ENCODE measurements around the gene AKT1S1.

Gene AKT1S1

DNA sequence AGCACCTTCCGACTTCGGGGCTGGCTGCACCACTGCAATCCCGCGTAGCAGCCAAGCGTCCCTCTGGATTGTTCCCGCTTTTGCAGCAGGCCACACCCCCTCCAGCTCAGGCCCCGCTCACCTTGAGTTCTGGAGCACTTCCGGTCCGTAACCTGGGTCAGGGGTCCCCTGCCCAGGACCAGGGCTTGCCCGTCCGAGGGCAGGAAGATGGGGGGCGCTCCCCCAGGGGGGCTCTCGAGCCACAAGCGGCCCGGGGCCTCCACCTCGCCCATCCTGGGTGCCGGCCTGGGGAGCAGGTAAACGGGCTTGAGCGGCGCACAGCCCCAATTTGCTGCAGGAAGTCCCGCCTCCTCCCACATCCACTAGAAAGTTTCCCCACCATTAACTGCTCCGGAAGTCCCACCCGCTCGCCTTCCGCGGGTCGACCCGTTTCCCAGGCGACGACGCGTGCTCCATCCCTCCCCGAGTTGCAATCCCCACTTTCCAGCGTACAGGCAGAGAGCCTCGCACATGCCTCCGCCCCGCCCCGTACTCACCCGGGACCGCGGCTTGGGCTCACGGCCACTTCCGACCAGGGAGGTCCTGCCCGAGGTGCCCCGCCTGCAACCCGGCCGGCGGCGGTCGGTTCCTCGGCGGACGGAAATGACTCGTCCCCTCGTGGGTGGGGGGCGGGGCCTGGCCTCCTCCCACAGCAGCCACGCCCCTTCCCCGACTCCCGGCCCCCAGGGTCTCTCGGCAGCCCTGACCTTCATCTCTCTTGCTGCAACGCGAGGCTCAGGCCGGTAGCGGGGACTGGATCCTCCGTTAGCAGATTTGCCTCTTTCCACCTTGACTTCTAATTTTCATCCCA lies 10.0 kb downstream of the AKT1S1 start, which contains the start of gene PNKP:
TSS of gene PNKP (minus strand) at position 644 of the 850 bp plus-strand sequence. CDS start at position 272, 372 bp downstream.
- peak; percentile 84 to 95 for DNase-seq

DNA sequence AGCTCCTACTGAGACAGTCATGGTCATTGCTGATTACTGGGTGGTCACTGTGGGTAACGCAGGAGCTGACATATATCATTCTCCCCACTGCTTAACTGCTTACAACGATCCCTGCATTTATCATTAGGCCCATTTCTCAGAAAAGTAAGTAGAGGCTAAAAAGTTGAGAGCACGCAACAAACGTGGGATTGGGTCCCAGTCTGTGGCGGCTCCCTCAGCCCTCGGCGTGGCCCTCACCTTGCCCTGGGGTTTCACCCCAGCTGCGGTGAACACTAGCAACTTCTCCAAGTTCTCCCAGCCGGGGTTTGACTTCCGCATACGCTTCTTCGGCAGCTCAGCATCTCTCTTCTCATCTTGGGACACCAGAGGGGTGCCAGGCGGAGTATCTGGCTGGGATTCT lies 12.3 kb downstream of the AKT1S1 start:
- DNase-seq: no peak

DNA sequence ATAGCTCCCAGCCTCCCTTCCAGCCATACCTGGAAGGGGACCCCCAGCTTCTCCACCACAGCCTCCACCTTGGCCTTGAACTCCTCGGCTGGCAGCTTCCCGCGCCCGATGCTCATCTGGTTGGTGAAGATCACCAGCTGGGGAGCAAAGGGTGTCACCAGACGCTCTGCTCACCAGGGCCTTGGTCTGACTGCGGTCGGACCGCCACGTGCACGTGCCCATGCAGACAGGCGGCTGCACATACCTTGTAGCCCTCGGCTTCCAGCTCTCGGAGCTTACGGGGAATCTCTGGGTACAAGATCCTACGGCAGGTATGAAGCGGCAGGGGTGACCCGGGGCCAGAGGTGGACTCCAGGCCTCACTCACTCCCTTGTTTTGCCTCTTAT lies 13.2 kb downstream of the AKT1S1 start:
- no peak for DNase-seq

DNA sequence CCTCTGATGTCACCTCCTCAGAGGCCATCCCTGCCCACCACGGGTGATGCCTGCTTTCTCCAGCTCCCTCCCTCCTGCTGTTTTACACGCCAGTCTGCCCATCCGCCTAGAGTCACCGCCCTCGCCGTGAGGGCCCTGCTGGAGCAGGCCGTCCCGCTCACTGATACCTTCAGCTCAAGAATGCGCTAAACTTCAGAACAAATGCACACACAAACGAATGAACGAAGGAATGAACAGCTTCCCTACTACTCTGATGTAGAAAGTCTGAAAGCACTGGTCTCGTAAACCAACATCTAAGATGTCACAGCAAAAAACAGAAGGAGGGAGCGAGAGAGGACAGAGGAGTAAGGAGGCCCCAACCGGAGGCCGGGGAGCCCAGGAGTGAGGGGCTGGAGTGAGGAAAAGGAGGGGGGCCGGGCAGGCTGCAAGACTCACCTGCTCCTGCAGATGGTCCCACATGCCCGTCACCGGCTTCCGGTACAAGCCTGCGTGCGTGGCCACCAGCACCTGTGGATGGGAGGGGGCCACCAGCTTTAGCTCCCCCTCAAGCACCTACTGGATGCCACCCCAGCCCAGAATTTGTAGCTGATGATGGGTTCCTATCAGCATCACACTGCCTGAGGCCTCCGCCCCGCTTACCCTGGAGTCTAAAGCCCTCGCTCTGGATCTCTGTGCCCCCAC lies 13.8 kb downstream of the AKT1S1 start:
- DNase-seq: no peak

DNA sequence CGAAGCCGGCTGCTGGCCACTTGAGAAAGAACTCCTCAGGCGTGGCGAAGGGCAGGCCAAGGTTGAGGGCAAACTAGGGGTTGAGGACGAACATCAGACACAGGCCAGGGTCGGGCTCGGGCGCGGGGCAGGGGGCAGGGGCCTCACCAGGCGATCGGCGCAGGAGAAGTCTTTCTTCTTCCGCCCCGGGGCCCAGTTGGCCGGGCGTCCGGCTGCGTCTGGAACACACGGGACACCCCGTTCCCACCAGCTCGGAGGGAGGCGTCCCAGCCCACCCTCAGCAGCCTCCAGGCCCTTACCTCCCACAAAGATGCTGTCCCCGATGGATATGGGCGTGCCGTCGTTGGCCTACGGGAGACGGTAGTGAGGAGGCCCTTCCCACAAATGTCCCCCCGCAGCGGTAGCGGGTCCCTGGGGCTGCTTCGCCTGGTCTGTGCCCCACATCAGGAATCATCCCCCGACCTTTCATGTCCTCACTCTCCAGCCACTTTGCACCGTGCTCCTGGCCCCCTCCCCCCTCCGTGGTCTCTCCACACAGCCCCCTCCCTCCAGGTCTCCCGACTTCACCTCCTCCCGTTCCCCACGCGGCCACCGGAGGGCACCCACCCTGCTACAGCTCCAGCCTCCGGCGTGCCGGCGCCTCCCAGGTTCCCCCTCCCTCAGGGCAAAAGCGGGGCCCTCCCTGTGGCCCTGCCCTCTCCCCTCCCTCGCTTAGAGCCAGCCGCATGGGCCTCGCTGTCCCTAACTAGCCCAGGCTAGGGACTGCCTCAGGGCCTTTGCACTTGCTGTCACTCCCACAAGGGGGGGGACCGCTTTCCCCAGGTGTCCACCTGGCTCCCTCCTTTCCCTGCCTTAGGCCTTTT lies 14.5 kb downstream of the AKT1S1 start:
- DNase-seq: no peak

DNA sequence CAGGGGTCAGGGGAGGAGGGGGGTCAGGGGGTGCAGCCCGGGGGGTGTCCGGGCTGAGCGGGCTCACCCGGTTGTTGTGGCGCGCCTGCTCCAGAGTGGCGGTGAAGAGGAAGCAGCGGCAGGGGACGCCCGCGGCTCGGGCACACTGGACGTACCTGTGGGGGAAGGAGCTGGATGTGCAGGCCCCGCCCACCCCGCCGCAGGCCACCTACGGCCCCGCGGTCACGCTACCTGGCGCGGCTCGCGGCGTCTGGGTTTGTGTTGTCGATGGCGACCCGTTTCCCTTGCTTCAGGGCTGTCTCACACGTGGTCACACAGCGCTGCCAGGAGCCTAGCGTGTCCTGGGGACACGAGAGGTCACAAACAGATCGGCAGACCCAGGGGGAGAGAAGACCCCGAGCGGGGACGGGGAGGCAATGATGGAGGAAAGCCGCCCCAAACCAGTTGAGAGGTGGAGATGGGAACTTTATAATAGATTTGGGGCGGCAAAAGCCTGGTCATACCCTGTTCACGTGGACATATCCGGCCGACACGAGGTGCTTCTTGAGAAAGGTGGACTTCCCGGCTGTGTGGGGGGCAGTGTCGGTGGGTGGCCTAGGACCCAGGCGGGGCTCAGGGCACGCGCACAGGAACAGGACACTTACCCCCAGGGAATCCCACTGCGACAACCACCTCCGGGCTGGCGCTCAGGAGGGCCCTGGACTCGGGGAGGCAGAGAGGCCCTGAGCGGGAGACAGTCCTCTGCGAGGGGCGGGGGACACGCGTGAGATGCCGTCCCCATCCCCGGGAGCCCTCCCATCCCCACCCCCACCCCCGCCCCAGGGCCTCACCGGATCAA lies 15.4 kb downstream of the AKT1S1 start:
- DNase-seq: peak; percentile 27 to 52

DNA sequence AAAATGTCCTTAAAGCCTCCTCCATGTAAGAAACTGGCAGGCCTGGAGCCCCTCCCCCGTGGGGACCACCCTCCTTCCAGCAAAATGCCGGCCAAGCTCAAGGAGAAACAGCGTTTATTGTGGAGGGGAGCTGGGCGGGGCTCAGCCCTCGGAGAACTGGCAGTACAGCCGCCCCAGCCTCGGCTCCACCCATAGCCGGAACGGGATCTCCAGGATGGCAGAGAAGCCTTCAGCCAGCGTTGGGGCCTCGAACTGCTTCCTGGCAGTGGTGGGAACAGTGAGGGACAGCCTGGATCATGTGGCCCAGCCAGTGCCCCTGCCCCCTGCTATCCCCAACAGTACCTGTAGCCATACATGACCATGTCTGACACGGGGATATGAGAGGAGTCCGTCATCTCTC lies 16.0 kb downstream of the AKT1S1 start:
- peak in 1 of 2 experiments; percentile 30 for DNase-seq

DNA sequence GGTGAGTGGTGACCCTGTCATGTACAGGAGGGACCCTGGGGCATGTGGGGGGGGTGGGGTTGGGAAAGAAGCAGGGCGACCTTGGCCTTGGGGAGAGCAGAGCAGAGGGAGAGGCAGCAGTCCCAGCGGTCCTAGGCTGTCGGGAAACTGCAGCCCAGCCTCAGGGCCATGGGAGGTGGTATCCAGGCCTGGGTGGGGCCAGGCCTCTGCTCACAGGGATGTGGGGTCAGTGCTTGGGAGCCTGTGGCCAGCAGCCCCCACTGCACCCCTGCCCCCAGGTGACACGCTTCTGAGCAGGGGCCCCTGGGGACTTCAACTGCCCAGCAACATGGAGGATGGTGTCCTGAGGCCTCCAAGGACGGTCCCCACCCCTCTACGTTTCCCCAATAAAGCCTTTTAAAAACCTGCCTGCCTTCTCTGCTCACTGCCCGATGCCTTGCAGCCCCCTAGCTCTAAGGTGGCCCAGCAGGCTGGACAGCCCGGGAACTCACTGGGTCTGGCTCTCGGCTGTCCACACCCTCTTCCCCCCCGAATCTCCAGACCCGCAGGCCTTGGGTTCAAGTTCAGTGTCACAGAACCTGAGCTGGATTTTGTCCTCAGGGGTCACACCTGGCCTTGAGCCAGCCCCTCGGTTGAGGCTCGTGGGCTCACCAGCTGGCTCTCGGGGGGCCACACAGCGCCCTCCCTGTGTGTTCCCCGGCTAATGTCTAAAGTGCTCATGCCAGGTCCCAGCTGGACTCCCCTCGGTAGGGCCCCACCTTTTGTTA lies 16.6 kb downstream of the AKT1S1 start:
- no peak for DNase-seq

DNA sequence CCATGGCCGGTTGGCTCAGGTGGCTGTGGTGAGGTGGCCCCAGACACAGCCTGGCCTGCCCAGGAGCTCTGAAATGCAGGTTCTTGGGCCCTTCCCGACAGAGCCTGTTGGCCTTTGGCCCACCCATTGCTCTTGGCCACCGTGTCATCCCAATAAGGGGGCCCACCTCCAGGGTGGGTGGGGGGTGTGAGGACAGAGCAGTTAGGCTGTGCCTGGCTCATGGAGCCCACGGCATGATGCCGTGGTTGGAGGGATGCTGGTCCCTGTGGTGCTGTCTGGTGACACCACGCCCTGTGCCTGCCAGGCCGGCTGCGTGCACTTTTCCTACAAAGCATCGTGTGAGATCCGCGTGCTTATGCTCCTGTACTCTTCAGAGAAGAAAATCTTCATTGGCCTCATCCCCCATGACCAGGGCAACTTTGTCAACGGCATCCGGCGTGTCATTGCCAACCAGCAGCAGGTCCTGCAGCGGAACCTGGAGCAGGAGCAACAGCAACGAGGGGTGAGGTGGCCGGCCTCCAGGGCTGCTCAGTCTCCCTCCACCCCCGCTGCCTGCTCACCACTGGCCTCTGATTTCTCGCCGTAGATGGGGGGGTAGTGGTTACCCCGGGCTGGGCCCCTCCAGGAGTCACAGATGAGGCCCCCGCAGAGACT lies 17.3 kb downstream of the AKT1S1 start:
- no peak for DNase-seq

DNA sequence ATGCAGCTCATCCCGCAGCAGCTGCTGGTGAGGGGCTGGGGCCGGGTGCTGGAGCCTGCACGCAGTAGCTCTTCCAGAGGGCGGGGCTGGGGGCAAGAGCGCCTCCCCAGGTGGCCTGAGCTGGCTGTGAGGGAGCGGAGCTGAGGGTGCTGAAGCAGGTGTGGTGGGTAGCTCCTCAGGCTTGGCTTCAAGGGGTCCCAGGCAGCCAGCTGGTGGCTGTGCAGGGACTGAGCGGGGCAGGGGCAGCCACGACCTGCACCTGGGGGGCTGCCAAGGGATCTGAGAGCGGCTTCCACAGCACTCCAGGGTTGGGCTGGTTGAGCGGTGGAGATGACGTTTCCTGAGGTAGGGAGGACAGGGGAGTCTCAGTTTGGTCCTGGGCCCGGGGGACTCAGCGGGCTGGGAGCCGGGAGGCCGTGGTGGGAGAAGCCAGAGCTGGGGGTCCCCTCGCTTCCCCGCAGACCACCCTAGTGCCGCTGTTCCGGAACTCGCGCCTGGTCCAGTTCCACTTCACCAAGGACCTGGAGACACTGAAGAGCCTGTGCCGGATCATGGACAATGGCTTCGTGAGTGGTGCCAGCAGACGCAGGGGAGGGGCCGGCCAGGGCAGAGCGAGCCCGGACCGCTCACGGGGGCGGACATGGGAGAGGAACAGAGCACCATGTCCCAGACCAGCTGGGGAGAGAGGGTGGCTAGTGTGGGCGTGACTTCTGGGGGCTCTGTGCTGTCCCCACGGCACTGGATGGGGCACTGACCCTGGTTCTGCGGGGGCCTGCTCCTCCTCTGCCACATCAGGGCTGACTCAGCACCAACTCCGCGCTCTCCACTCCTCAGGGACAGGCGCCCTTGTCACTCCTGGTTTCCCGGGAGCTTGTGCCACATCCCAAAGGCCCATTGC lies 18.8 kb downstream of the AKT1S1 start:
- DNase-seq: no peak

DNA sequence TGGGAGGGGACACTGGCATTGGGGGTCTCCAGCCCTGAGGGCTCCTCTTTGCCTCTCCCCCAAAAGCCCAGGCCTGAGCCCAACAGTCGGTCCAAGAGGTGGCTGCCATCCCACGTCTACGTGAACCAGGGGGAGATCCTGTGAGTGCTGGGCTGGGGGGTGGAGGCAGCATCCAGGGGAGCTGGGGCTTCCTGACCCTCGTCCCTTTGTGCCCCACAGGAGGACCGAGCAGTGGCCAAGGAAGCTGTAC lies 19.4 kb downstream of the AKT1S1 start:
- no peak for DNase-seq

DNA sequence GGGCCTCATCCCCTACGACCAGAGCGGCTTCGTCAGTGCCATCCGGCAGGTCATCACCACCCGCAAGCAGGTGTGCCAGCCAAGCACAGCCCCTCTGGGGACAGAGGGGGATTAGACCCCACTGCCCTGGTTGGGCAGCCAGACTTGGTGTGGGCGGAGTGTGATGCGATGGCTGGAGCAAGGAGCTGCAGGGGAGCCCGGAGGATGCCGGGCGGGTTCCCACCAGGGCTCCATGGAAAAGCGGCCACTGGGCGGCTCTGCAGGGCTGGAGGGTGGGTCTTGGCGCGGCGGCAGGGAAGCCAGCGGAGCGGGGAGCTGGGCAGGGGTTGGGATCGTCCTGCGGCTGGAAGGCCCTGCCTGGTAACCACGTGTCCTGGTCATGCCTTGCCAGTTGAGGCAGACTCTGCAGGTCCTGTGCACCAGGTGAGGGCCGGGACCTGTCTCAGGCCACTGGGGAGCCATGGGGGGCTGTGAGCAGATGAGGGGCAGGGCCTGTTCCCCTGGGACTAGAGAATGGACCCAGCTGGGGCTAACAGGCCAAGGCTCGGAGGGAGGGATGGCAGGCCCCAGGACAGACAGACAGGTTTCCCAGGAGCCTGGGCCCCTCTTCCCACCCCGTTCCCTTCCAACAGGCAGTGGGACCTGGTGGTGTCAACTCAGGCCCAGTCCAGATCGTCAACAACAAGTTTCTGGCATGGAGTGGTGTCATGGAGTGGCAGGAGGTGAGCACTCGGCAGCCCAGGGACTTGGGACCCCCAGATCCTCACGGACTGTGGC lies 19.9 kb downstream of the AKT1S1 start:
- no peak for DNase-seq

DNA sequence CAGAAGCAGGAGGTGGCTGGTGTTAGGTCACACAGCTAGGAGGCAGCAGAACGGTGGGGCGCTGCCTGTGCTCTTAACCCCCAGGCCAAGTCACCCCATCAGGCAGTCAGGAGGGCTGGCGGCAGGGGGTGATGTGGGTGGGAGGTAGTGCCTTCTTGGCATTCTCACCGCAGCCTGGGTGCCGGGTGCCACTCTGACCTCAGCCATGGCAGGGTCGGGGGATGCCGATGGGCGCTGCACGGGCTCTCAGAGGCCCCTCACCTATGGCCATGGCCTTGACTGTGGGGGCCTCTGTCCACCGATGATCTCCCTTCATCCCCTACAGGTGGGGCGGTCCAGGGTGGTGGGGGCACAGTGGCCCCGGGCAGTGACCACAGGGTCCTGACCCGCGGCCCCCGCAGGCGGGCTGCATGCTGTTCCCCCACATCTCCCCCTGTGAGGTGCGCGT lies 20.6 kb downstream of the AKT1S1 start:
- DNase-seq: no peak

DNA sequence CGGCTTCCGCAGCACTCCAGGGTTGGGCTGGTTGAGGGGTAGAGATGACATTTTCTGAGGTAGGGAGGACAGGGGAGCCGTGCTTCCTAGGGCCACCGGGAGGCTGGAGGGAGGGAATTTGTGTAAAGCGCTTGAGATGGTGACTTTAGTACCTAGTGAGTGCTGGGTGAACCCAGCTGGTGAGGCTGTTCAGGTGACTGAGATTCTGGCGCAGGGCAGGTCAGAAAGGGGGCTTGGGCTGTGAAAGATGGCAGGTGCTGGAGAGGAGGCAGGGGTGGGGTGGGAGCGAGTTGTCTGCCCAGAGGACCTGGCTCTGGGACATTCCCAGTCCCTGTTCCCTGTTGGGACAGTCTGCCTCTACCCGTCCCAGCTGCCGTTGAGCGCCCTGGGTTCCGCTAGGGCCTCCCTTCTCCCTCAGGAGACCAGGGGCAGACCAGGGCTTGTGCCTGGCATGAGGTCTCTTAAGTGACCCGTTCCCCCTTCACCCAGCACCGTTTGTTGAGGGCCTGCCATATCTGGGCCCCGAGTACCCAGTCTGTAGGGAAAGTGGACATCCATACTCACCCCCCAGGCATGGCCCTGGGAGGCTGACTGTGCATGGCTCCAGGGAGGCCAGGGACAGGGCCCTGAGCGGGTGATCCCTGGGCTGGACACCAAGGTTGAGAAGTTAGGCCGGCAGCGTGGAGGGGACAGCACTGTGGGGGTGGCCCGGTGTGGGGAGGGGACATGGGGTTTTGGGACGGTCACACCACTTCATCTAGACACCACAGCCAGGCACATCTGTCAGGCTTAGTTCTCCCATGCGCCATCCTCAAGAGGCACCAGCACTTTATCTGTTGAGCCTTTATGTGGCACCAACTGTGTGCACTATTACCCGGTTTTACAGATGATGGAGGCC lies 21.2 kb downstream of the AKT1S1 start:
- DNase-seq: no peak

DNA sequence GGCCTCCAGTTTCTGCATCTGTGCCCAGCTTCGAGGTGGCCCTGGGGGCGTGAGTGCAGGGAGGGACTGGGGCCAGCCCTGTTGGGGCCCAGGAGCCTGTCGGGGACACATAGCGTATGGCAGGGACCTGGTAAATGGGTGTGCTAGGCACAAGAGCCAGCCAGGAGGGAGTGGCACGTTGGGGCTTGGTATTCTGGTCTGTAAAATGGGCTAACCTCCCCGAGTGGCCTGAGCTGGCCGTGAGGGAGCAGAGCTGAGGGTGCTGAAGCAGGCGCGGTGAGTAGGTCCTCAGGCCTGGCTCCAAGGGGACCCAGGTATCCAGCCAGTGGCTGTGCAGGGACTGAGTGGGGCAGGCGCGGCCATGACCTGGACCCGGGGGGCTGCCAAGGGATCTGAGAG lies 21.9 kb downstream of the AKT1S1 start:
- no peak for DNase-seq

DNA sequence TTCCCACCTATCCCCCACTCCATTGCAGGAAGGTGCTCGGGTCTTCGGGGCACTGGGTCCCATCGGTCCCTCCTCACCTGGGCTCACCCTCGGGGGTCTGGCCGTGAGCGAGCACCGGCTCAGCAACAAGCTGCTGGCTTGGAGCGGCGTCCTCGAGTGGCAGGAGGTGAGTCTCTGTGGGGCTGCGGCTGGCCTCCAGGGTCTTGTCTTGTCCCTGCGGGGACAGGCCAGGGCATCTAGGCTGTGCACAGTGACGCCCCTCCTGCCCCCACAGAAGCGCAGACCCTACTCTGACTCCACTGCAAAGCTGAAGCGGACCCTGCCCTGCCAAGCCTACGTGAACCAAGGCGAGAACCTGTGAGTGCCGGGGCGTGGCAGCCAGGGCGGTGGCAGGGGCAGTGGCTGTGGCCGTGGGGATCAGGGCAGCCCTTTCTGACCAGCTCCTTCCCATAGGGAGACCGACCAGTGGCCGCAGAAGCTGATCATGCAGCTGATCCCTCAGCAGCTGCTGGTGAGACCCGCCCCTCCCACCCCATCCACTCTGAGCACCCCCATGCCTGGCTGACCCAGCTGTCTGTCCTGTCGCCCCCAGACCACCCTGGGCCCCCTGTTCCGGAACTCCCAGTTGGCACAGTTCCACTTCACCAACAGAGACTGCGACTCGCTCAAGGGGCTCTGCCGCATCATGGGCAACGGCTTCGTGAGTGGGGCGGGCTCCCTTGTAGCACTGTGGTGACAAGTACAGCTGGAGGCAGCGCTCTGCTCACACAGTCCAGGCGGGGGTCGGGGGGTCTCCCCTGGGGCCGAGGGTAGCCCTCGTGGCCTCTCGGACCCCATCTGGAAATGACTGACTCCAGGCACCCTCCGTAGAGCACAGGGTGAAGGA lies 22.5 kb downstream of the AKT1S1 start:
- DNase-seq: no peak

DNA sequence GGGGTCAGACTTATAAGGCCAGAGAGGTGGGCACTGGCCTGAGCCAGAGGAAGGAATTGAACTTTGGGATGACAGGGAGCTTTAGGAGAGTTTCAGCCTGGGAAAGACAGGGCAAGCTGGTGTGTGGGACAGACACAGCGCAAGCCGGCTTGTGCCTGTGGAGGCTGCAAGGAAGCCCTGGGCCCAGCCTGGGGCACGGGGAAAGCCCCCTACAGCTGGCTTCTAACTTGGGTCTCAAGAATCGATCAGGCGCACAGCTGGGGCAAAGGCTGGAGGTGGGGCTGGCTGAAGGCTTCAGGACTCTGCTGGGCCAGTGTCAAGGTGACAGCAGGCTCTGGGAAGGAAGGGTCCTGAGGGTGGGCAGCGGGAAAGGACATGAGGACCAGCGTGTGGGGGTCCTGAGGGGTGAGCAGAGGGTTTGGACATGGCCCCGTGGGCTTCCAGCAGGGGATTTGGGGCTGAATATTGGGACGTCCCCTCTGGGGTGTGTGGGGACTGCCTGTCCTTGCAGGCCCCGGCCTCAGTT lies 23.2 kb downstream of the AKT1S1 start:
- no peak for DNase-seq
